Neuronal stem cell (in vitro differentiated cells): ENCODE results near the gene CMTM3.
A peak's percentile ranks its signal among the peaks of the same experiment; 100 is the strongest.
"Not testable (repeated sequence)": the region's sequence is repeated elsewhere in the genome, so short reads cannot be mapped to it uniquely, and the experiment has no call there.

ENCODE experiments used
- DNase-seq: peaks from one replicate; pipeline ENCODE4 v3.0.0-alpha.2; 2013; ENCODE audit warnings: low spot score
- H2AFZ ChIP-seq: one replicate; pipeline ENCODE4 v1.6.1; 2013; ENCODE audit warnings: mild to moderate bottlenecking, low read length, inconsistent platforms
- H2AK5ac ChIP-seq: 2 replicates; pipeline ENCODE4 v1.6.1; 2013; ENCODE audit warnings: low read depth, mild to moderate bottlenecking, inconsistent platforms, low read length, moderate library complexity, mixed read lengths
- H2BK120ac ChIP-seq: 2 replicates; pipeline ENCODE4 v1.6.1; 2013; ENCODE audit warnings: low read depth, mild to moderate bottlenecking, inconsistent platforms, low read length, moderate library complexity, mixed read lengths
- H2BK12ac ChIP-seq: one replicate; pipeline ENCODE4 v1.6.1; 2013; ENCODE audit warnings: low read length, inconsistent platforms
- H2BK15ac ChIP-seq: 2 replicates; pipeline ENCODE4 v1.6.1; 2013; ENCODE audit warnings: mild to moderate bottlenecking, low read length, inconsistent platforms, mixed read lengths
- H2BK5ac ChIP-seq: one replicate; pipeline ENCODE4 v1.6.1; 2013; ENCODE audit warnings: inconsistent platforms, mild to moderate bottlenecking, low read length, moderate library complexity
- H3K14ac ChIP-seq: one replicate; pipeline ENCODE4 v1.6.1; 2013; ENCODE audit warnings: low read length, inconsistent platforms
- H3K18ac ChIP-seq: 2 replicates; pipeline ENCODE4 v1.6.1; 2013; ENCODE audit warnings: low read length, inconsistent platforms
- H3K23ac ChIP-seq: 2 replicates; pipeline ENCODE4 v1.6.1; 2013; ENCODE audit warnings: low read depth, mild to moderate bottlenecking, mixed read lengths, low read length, inconsistent platforms; ENCODE audit not compliant: poor library complexity
- H3K27ac ChIP-seq: replicated peaks from 3 replicates; pipeline ENCODE4 v1.5.1; 2013; ENCODE audit warnings: low read length, inconsistent platforms
- H3K27me3 ChIP-seq, 3 experiments: 2 replicates each; pipeline ENCODE4 v1.6.1; 2013; ENCODE audit warnings: low read length in 3 of 3, mild to moderate bottlenecking in 2 of 3, inconsistent platforms in 1 of 3, low read depth in 1 of 3, mixed read lengths in 1 of 3, moderate library complexity in 1 of 3; ENCODE audit not compliant: control insufficient read depth in 3 of 3, insufficient read depth in 3 of 3
- H3K36me3 ChIP-seq, 2 donors: replicated peaks in 1 of 2; 2 replicates each; pipeline ENCODE4 v1.6.1; 2013; ENCODE audit warnings: low read length in 2 of 2; ENCODE audit not compliant: control insufficient read depth in 2 of 2, insufficient read depth in 2 of 2
- H3K4ac ChIP-seq: 2 replicates; pipeline ENCODE4 v1.6.1; 2013; ENCODE audit warnings: inconsistent platforms, mild to moderate bottlenecking, low read length, moderate library complexity
- H3K4me1 ChIP-seq, 2 donors: 1 replicate in 1 of 2; 2 replicates in 1 of 2; pipeline ENCODE4 v1.6.1; 2013; ENCODE audit warnings: low read length in 2 of 2, low read depth in 1 of 2; ENCODE audit not compliant: control insufficient read depth in 2 of 2, insufficient read depth in 1 of 2
- H3K4me2 ChIP-seq: one replicate; pipeline ENCODE4 v1.6.1; 2013; ENCODE audit warnings: mild to moderate bottlenecking, low read length, inconsistent platforms; ENCODE audit not compliant: insufficient read depth, poor library complexity, severe bottlenecking
- H3K4me3 ChIP-seq, 2 donors: 2 replicates each; pipeline ENCODE4 v1.5.1; 2013; ENCODE audit warnings: low read length in 2 of 2, mild to moderate bottlenecking in 2 of 2, inconsistent platforms in 1 of 2, moderate library complexity in 1 of 2
- H3K79me1 ChIP-seq: one replicate; pipeline ENCODE4 v1.6.1; 2013; ENCODE audit warnings: low read depth, mild to moderate bottlenecking, inconsistent platforms, low read length, moderate library complexity
- H3K9ac ChIP-seq: one replicate; pipeline ENCODE4 v1.6.1; 2013; ENCODE audit warnings: mild to moderate bottlenecking, low read depth, low read length, inconsistent platforms; ENCODE audit not compliant: poor library complexity
- H3K9me3 ChIP-seq, 2 donors: replicated peaks in 1 of 2; 2 replicates each; pipeline versions ENCODE3 to v1.6.1; 2013; ENCODE audit warnings: low read length in 2 of 2, mild to moderate bottlenecking in 2 of 2, inconsistent platforms in 1 of 2, low read depth in 1 of 2, mixed read lengths in 1 of 2, moderate library complexity in 1 of 2; ENCODE audit not compliant: control insufficient read depth in 2 of 2, insufficient read depth in 1 of 2
- H4K8ac ChIP-seq: one replicate; pipeline ENCODE4 v1.6.1; 2013; ENCODE audit warnings: low read depth, mild to moderate bottlenecking, inconsistent platforms, low read length, moderate library complexity
- H4K91ac ChIP-seq: one replicate; pipeline ENCODE4 v1.6.1; 2013; ENCODE audit warnings: low read length, low read depth, mild to moderate bottlenecking, inconsistent platforms; ENCODE audit not compliant: poor library complexity
- WGBS, 2 donors: extraction: QIAGEN DNeasy Blood & Tissue Kit; methylation state at CpG; one replicate each; pipeline ENCODE4 v1.1.7; 2013; ENCODE audit warnings: missing lambda C conversion rate in 2 of 2, mixed read lengths in 1 of 2; ENCODE audit not compliant: insufficient read length in 2 of 2, insufficient replicate concordance in 1 of 2; ENCODE audit errors: extremely low coverage in 2 of 2; 5-methylcytosine and 5-hydroxymethylcytosine counted together

The CMTM3 gene

DNA sequence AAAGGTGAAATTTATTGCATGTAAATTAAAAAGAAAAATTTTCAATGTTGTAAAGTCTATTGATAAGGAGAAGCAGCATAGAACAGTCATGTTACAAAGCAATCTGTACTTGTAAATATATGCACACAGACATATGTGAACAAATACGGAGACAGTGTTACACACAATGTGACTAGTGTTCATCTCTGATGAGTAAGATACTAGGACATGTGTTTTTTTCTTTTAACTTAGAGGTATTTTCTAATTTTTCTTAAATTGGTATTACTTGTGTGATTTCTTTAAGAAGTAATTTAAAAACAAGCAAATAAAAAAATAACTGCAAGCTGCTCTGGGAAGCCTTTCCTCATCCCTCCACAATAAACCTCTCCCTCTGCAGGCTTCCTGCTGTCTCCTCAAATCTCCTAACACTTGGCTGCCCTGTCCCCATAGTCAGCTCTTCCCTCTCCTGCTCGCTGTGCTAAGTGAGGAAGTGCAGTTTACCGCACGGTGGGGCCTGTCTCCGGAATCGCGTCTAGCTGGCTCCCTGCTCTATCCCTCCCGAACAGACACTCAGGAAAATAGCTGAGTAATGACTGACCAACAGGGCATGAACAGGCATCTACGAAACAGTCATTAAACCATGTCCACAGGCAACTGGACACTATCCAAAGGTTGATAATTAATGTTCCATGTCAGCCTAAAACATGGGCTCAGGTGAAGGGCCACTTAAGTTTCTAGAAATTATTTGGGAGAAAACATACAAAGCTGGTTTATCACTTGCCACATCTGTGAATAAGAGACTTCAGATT is 56.1 kb downstream of the CMTM3 start:
- Histone ChIP-seq H4K91ac (no peak overlapping the region), H3K4me2 (no peak overlapping the region), H3K23ac (no peak overlapping the region), H3K14ac (no peak overlapping the region), H2BK5ac (no peak overlapping the region), H2AK5ac (no peak overlapping the region), H3K27ac (no peak overlapping the region), H4K8ac (no peak overlapping the region), H2BK15ac (no peak overlapping the region), H2BK120ac (no peak overlapping the region), H3K79me1 (no peaks in the 10 kb centered on the region), H3K4ac (no peak overlapping the region), H3K9me3 (no peaks in the 10 kb centered on the region), H3K4me3 (no peak overlapping the region), H2AFZ (peak overlapping the region; percentile 43), H3K27me3 (no peaks in the 10 kb centered on the region), H3K4me1 (peaks cover 1 to 9% of the 10 kb centered on the region in 2 donors), H3K18ac (no peak overlapping the region), H3K9ac (no peak overlapping the region), H2BK12ac (no peak overlapping the region), H3K36me3 (no peaks in the 10 kb centered on the region)
- DNase-seq, result peak; percentile 29
- WGBS, 2 donors, result no CpG with 5 or more reads among the region's 9 CpGs

DNA sequence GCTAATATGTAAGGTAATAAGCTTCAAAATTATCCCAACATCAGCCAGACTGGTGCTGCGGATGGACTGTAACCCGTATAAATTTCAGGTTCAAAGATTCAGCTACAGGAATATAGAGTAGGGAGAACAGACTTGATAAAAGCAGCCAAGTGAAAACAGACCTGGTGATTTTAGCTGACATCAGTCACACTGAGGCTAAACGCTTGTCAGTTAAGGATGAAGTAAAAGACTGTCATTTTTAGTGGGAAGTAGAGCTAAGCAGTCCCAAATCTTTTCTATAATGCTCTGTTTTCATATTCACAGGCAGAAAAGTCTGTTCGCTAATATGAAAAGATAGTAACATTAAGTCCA is 56.7 kb downstream of the CMTM3 start:
- Histone ChIP-seq H3K79me1 (no peaks in the 10 kb centered on the region), H3K27ac (no peak overlapping the region)

DNA sequence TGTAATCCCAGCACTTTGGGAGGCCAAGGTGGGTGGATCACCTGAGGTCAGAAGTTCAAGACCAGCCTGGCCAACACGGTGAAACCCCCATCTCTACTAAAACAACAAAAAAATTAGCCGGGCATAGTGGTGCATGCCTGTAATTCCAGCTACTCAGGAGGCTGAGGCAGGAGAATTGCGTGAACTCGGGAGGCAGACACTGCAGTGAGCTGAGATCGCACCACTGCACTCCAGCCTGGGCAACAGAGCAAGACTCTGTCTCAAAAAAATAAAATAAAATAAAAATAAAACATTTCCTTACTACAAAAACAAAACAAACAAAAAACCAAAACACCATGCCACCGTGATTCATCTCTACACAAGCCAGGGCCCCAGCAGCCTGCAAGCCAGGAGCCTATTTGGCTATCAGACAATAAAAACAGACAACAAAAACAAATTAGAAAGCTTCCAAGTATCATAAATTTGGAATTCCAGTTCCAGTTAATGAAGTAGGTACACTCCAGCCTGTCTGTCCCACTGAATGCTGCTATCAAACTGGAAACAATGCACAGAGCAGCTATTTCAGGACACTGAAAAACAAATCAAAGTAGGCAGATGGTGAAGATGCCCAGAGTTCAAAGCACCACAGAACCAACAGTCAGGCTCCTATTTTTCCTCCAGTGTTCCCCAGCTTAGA is 57.3 kb downstream of the CMTM3 start:
- not testable (repeated sequence) for H3K4ac ChIP-seq, H3K27ac ChIP-seq, H3K79me1 ChIP-seq, H4K8ac ChIP-seq, H2BK12ac ChIP-seq, H2BK15ac ChIP-seq, H2BK5ac ChIP-seq, H4K91ac ChIP-seq, H3K36me3 ChIP-seq, H3K9ac ChIP-seq, H3K4me1 ChIP-seq, H3K4me2 ChIP-seq, H3K9me3 ChIP-seq, H3K14ac ChIP-seq, DNase-seq, H3K4me3 ChIP-seq, H3K18ac ChIP-seq, H3K23ac ChIP-seq, H2BK120ac ChIP-seq, H2AK5ac ChIP-seq, H3K27me3 ChIP-seq, H2AFZ ChIP-seq
- no CpG with 5 or more reads among the region's 6 CpGs for WGBS, 2 donors

More for the DNA sequence above, 56.7 kb downstream of the CMTM3 start:
- no peak overlapping the region for H2BK120ac ChIP-seq
- WGBS, 2 donors, result no CpG with 5 or more reads among the region's 4 CpGs
- H3K4me3 ChIP-seq, result no peak overlapping the region
- H2AK5ac ChIP-seq, result no peak overlapping the region
- no peaks in the 10 kb centered on the region for H3K36me3 ChIP-seq
- no peak overlapping the region for H3K4me2 ChIP-seq
- no peak overlapping the region for H3K23ac ChIP-seq
- H3K4ac ChIP-seq, result no peak overlapping the region
- H3K9ac ChIP-seq, result no peak overlapping the region
- no peak overlapping the region for H3K18ac ChIP-seq
- no peaks in the 10 kb centered on the region for H3K9me3 ChIP-seq
- H3K27me3 ChIP-seq, result no peaks in the 10 kb centered on the region
- no peak overlapping the region for H2BK12ac ChIP-seq
- peak overlapping the region; percentile 43 for H2AFZ ChIP-seq
- H4K8ac ChIP-seq, result no peak overlapping the region
- no peak overlapping the region for H3K14ac ChIP-seq
- H2BK5ac ChIP-seq, result no peak overlapping the region
- DNase-seq, result no peak
- H3K4me1 ChIP-seq, result peaks cover 1 to 9% of the 10 kb centered on the region in 2 donors
- no peak overlapping the region for H2BK15ac ChIP-seq
- no peak overlapping the region for H4K91ac ChIP-seq

DNA sequence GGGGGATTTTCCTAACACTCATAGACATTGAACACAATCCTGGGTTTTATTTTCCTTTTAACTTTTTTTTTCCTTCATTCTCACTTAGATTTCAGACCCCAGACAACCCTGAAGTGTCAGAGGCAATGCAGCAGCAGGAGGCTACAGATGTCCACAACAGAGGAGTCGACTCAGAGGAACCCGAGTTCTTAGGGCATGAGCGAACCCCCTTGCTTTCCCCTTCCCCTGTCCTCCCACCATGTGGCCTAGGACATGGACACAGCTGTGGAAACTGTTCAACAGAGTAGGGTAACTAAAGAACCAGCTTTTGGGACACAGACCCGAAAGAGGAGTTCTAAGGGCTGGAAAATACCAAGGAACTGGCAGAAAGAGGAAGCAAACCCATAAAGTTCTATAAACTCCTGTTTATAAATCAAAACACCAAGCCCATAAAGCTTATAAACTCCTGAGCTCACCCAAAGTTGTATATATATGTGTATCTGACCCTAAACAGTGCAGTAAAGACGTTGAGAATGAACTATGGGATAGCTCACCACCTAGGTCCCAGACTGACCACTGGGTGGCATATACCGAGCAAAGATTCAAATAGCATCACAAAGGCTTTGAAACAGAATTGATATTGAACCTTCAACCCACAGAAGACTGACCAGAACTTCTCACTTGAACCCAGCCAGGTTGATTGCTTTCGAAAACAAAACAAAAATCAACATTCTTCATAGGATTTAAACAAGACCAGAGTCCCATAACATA is 58.1 kb downstream of the CMTM3 start:
- Histone ChIP-seq H3K9me3 (no peaks in the 10 kb centered on the region), H2AFZ (no peak overlapping the region), H4K8ac (no peak overlapping the region), H3K4ac (no peak overlapping the region), H3K23ac (no peak overlapping the region), H3K14ac (no peak overlapping the region), H3K18ac (no peak overlapping the region), H2BK12ac (no peak overlapping the region), H3K4me3 (no peak overlapping the region), H3K27ac (no peak overlapping the region), H2AK5ac (no peak overlapping the region), H2BK120ac (no peak overlapping the region), H2BK5ac (no peak overlapping the region), H3K79me1 (no peaks in the 10 kb centered on the region), H3K9ac (no peak overlapping the region), H3K4me2 (no peak overlapping the region), H3K4me1 (peaks cover 1 to 9% of the 10 kb centered on the region in 2 donors), H2BK15ac (no peak overlapping the region), H3K27me3 (no peaks in the 10 kb centered on the region), H3K36me3 (no peaks in the 10 kb centered on the region), H4K91ac (no peak overlapping the region)
- no CpG with 5 or more reads among the region's 7 CpGs for WGBS, 2 donors
- no peak for DNase-seq
